ENCODE results near the gene YAP1.
"Not testable (repeated sequence)": the region's sequence is repeated elsewhere in the genome, so short reads cannot be mapped to it uniquely, and the experiment has no call there.

Gene YAP1

GRCh38 chr11:102192349-102193066 is 82.3 kb downstream of the YAP1 start:
- H3K4me3 ChIP-seq (ENCODE audit: low read depth, low read length) = no peak overlapping the region
- TF ChIP-seq CTCF (IDR thresholded peaks at IDR 0.05; ENCODE audit: low read depth, low read length, missing control alignments) = no peak
- no peak for DNase-seq (ENCODE audit: low read depth)

- no peak for DNase-seq (ENCODE audit: low read depth)
- no peak for TF ChIP-seq CTCF (IDR thresholded peaks at IDR 0.05; ENCODE audit: low read depth, low read length, missing control alignments)
- no peak overlapping the region for H3K4me3 ChIP-seq (ENCODE audit: low read depth, low read length)
Observed at GRCh38 chr11:102194257-102194656, 84.0 kb downstream of the YAP1 start.

GRCh38 chr11:102194990-102195389 is 84.7 kb downstream of the YAP1 start:
- H3K4me3 ChIP-seq (ENCODE audit: low read depth, low read length) = no peak overlapping the region
- no peak for DNase-seq (ENCODE audit: low read depth)
- TF ChIP-seq CTCF (IDR thresholded peaks at IDR 0.05; ENCODE audit: low read depth, low read length, missing control alignments) = no peak

- no peak for TF ChIP-seq CTCF (IDR thresholded peaks at IDR 0.05; ENCODE audit: low read depth, low read length, missing control alignments)
- H3K4me3 ChIP-seq (ENCODE audit: low read depth, low read length) = no peak overlapping the region
- DNase-seq (ENCODE audit: low read depth) = no peak
Observed at GRCh38 chr11:102196351-102196750, 86.1 kb downstream of the YAP1 start.

GRCh38 chr11:102196816-102197215 is 86.6 kb downstream of the YAP1 start:
- H3K4me3 ChIP-seq (ENCODE audit: low read depth, low read length) = no peak overlapping the region
- DNase-seq (ENCODE audit: low read depth) = no peak
- no peak for TF ChIP-seq CTCF (IDR thresholded peaks at IDR 0.05; ENCODE audit: low read depth, low read length, missing control alignments)

- H3K4me3 ChIP-seq (ENCODE audit: low read depth, low read length) = no peak overlapping the region
- DNase-seq (ENCODE audit: low read depth) = no peak
- no peak for TF ChIP-seq CTCF (IDR thresholded peaks at IDR 0.05; ENCODE audit: low read depth, low read length, missing control alignments)
Observed at GRCh38 chr11:102197670-102198139, 87.5 kb downstream of the YAP1 start.

- no peak for TF ChIP-seq CTCF (IDR thresholded peaks at IDR 0.05; ENCODE audit: low read depth, low read length, missing control alignments)
- no peak for DNase-seq (ENCODE audit: low read depth)
Observed at GRCh38 chr11:102199673-102200072, 89.4 kb downstream of the YAP1 start.

GRCh38 chr11:102200325-102200724 is 90.1 kb downstream of the YAP1 start:
- H3K4me3 ChIP-seq (ENCODE audit: low read depth, low read length); DNase-seq (ENCODE audit: low read depth): not testable (repeated sequence)

More at GRCh38 chr11:102199673-102200072, 89.4 kb downstream of the YAP1 start:
- no peak overlapping the region for H3K4me3 ChIP-seq (ENCODE audit: low read depth, low read length)
